GM23248 (cell line): ENCODE data around the gene LGSN. TPM values are rescaled to one million over a fixed set of nuclear protein-coding genes. Genes with fewer than 3 reads are reported as not detected.
"Not testable (repeated sequence)": the region's sequence is repeated elsewhere in the genome, so short reads cannot be mapped to it uniquely, and the experiment has no call there.

ENCODE experiments used
- DNase-seq: peaks from one replicate; pipeline ENCODE4 v3.0.0-alpha.2; 2015
- H2AFZ ChIP-seq: fragments of 200-600 bp; sonication (generic); 2 replicates; pipeline ENCODE4 v1.6.1; 2016; ENCODE audit warnings: antibody characterized with exemption
- H3F3A ChIP-seq: fragments of 200-600 bp; sonication (generic); 2 replicates; pipeline ENCODE4 v1.6.1; 2016; ENCODE audit warnings: mild to moderate bottlenecking, antibody characterized with exemption, mixed run types; ENCODE audit not compliant: insufficient read depth
- H3K27ac ChIP-seq: fragments of 200-600 bp; sonication (generic); 2 replicates; pipeline ENCODE4 v1.5.1; 2016; ENCODE audit warnings: mild to moderate bottlenecking
- H3K27me3 ChIP-seq: fragments of 200-600 bp; sonication (generic); replicated peaks from 2 replicates; pipeline ENCODE4 v1.6.1; 2016; ENCODE audit warnings: mild to moderate bottlenecking; ENCODE audit not compliant: insufficient read depth
- H3K36me3 ChIP-seq: fragments of 200-600 bp; sonication (generic); 2 replicates; pipeline ENCODE4 v1.6.1; 2016; ENCODE audit warnings: low read depth, mild to moderate bottlenecking
- H3K4me1 ChIP-seq: fragments of 200-600 bp; sonication (generic); 2 replicates; pipeline ENCODE4 v1.6.1; 2016; ENCODE audit warnings: mild to moderate bottlenecking; ENCODE audit not compliant: insufficient read depth
- H3K4me2 ChIP-seq: fragments of 200-600 bp; sonication (generic); one replicate; pipeline ENCODE4 v1.6.1; 2016; ENCODE audit warnings: mild to moderate bottlenecking; ENCODE audit not compliant: unreplicated experiment
- H3K4me3 ChIP-seq: fragments of 200-600 bp; sonication (generic); 2 replicates; pipeline ENCODE4 v1.5.1; 2016; ENCODE audit warnings: mild to moderate bottlenecking
- H3K79me2 ChIP-seq: fragments of 200-600 bp; sonication (generic); 2 replicates; pipeline ENCODE4 v1.6.1; 2016; ENCODE audit warnings: mild to moderate bottlenecking; ENCODE audit not compliant: insufficient read depth
- H3K9ac ChIP-seq: fragments of 200-600 bp; sonication (generic); 2 replicates; pipeline ENCODE4 v1.6.1; 2016; ENCODE audit warnings: mild to moderate bottlenecking
- H3K9me2 ChIP-seq: fragments of 200-600 bp; sonication (generic); 2 replicates; pipeline ENCODE4 v1.6.1; 2016; ENCODE audit warnings: mixed run types, mild to moderate bottlenecking, moderate library complexity; ENCODE audit not compliant: insufficient read depth
- H3K9me3 ChIP-seq: fragments of 200-600 bp; sonication (generic); one replicate; pipeline ENCODE4 v1.6.1; 2017; ENCODE audit warnings: low read depth
- H4K20me1 ChIP-seq: fragments of 200-600 bp; sonication (generic); 2 replicates; pipeline ENCODE4 v1.6.0; 2016; ENCODE audit not compliant: insufficient read depth
- EZH2 ChIP-seq: fragments of 200-600 bp; sonication (generic); IDR thresholded peaks from 2 replicates; pipeline ENCODE4 v1.6.1; 2018; ENCODE audit warnings: antibody characterized with exemption, mild to moderate bottlenecking; ENCODE audit not compliant: insufficient read depth, poor library complexity, severe bottlenecking
- EZH2phosphoT487 ChIP-seq: fragments of 200-600 bp; sonication (generic); IDR thresholded peaks from 2 replicates; pipeline ENCODE4 v1.6.1; 2018; ENCODE audit warnings: antibody characterized with exemption, moderate library complexity, mild to moderate bottlenecking, low read depth; ENCODE audit not compliant: insufficient read depth
- WGBS, 2 experiments: methylation state at CpG; one replicate each; pipeline ENCODE4 v1.1.6; 2015 to 2017; ENCODE audit warnings: low lambda C conversion rate in 2 of 2, low coverage in 1 of 2; ENCODE audit errors: missing lambda C conversion rate in 2 of 2; 5-methylcytosine and 5-hydroxymethylcytosine counted together
- in situ Hi-C: fragments of 300-500 bp; cut with MboI; formaldehyde crosslinking; loops from 2 replicates; pipeline ENCODE4 v1.15.0; 2020
- polyA plus RNA-seq: library from polyadenylated mRNA; unstranded; fragments of >200 nt; fragmentation: Nextera tagmentation; extraction: Ambion mirVana; gene quantifications from 2 replicates; pipeline ENCODE4 v1.2.1, GENCODE V29; 2016
- total RNA-seq: library from RNA; depleted of rRNA; stranded (reverse); fragments of >200 nt; shearing (Covaris generic); gene quantifications from 2 replicates; pipeline ENCODE4 v1.2.3, GENCODE V29; 2014

The LGSN gene
- total and polyA plus RNA-seq, 2 experiments from 2014 or later: not detected

GRCh38 chr6:63245909-63246308 lies 73.9 kb downstream of the LGSN start:
- Histone ChIP-seq H3K4me2 (no peak overlapping the region), H3K36me3 (no peaks in the 10 kb centered on the region), H3K9me3 (no peaks in the 10 kb centered on the region), H3K9ac (no peak overlapping the region), H3K79me2 (no peaks in the 10 kb centered on the region), H3K4me1 (no peaks in the 10 kb centered on the region), H4K20me1 (no peaks in the 10 kb centered on the region), H3K27ac (no peak overlapping the region), H3F3A (no peaks in the 10 kb centered on the region), H3K27me3 (no peaks in the 10 kb centered on the region), H3K9me2 (no peaks in the 10 kb centered on the region), H3K4me3 (no peak overlapping the region), H2AFZ (no peak overlapping the region)
- no peak for DNase-seq
- TF ChIP-seq EZH2phosphoT487 (no peak), EZH2 (no peak)
- in situ Hi-C loops: no loop called here
- WGBS, 2 experiments: 18% methylated on average over 1 of the region's 1 CpG

- WGBS, 2 experiments: 0 to 8% methylated on average over 2 of the region's 2 CpGs
- Histone ChIP-seq H3K4me1 (no peaks in the 10 kb centered on the region), H3K4me2 (no peak overlapping the region), H3K36me3 (no peaks in the 10 kb centered on the region), H2AFZ (no peak overlapping the region), H3K9me3 (no peaks in the 10 kb centered on the region), H3K79me2 (no peaks in the 10 kb centered on the region), H4K20me1 (no peaks in the 10 kb centered on the region), H3K27ac (no peak overlapping the region), H3K4me3 (no peak overlapping the region), H3F3A (no peaks in the 10 kb centered on the region), H3K9ac (no peak overlapping the region), H3K27me3 (no peaks in the 10 kb centered on the region), H3K9me2 (no peaks in the 10 kb centered on the region)
- in situ Hi-C loops: no loop called here
- TF ChIP-seq EZH2: no peak
- TF ChIP-seq EZH2phosphoT487: no peak
- no peak for DNase-seq
Observed at GRCh38 chr6:63245420-63245819, 74.4 kb downstream of the LGSN start.

GRCh38 chr6:63236398-63236817 lies 83.4 kb downstream of the LGSN start:
- 0 to 5% methylated on average over 3 of the region's 3 CpGs for WGBS, 2 experiments
- H3K4me3 ChIP-seq: no peak overlapping the region
- no peak overlapping the region for H3K27ac ChIP-seq
- TF ChIP-seq EZH2 (no peak), EZH2phosphoT487 (no peak)
- H3K4me2 ChIP-seq: no peak overlapping the region
- no peaks in the 10 kb centered on the region for H3K79me2 ChIP-seq
- no peaks in the 10 kb centered on the region for H3K27me3 ChIP-seq
- no peaks in the 10 kb centered on the region for H3K36me3 ChIP-seq
- no peaks in the 10 kb centered on the region for H3F3A ChIP-seq
- no peak overlapping the region for H3K9ac ChIP-seq
- no peaks in the 10 kb centered on the region for H4K20me1 ChIP-seq
- H3K9me3 ChIP-seq: no peaks in the 10 kb centered on the region
- H2AFZ ChIP-seq: no peak overlapping the region
- no peaks in the 10 kb centered on the region for H3K4me1 ChIP-seq
- peaks cover 4% of the 10 kb centered on the region; the same call in 1 of the 2 replicates for H3K9me2 ChIP-seq
- no peak for DNase-seq
- in situ Hi-C loops: no loop called here

- 50 to 52% methylated on average over 11 of the region's 12 CpGs for WGBS, 2 experiments
- H3K4me2 ChIP-seq, H3K27me3 ChIP-seq, H4K20me1 ChIP-seq, H3K9me3 ChIP-seq, H3K4me1 ChIP-seq, H3K36me3 ChIP-seq, H3K79me2 ChIP-seq, in situ Hi-C loops, H3K9me2 ChIP-seq, DNase-seq, H3F3A ChIP-seq, H3K9ac ChIP-seq, H3K4me3 ChIP-seq, H3K27ac ChIP-seq, H2AFZ ChIP-seq: not testable (repeated sequence)
Observed at GRCh38 chr6:63230511-63230910, 89.3 kb downstream of the LGSN start.

DNA sequence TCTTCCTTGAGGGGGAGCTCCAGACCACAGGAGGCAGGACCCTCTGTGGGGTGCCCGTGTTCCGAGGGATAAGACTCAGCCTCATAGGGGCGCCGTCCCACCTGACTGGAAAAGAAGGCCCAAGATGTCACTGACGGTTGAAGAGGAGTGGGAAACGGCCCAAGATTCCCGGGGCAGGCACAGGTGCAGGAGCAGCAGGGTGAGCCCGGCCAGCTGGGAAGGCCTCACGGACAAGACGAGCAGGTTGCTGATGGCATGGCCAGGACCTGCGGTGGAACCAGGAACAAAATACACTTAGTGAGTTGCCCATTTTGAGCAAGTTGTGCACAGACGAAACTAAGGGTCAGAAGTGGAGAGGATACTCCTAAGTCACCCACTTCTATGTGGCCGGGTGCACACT lies 89.8 kb downstream of the LGSN start:
- H3K9ac ChIP-seq, H3F3A ChIP-seq, H3K27ac ChIP-seq, H3K79me2 ChIP-seq, in situ Hi-C loops, H3K4me1 ChIP-seq, H3K9me3 ChIP-seq, H4K20me1 ChIP-seq, H3K9me2 ChIP-seq, H2AFZ ChIP-seq, H3K4me3 ChIP-seq, H3K27me3 ChIP-seq, DNase-seq, H3K4me2 ChIP-seq, H3K36me3 ChIP-seq: not testable (repeated sequence)
- 62 to 66% methylated on average over 12 of the region's 13 CpGs for WGBS, 2 experiments

DNA sequence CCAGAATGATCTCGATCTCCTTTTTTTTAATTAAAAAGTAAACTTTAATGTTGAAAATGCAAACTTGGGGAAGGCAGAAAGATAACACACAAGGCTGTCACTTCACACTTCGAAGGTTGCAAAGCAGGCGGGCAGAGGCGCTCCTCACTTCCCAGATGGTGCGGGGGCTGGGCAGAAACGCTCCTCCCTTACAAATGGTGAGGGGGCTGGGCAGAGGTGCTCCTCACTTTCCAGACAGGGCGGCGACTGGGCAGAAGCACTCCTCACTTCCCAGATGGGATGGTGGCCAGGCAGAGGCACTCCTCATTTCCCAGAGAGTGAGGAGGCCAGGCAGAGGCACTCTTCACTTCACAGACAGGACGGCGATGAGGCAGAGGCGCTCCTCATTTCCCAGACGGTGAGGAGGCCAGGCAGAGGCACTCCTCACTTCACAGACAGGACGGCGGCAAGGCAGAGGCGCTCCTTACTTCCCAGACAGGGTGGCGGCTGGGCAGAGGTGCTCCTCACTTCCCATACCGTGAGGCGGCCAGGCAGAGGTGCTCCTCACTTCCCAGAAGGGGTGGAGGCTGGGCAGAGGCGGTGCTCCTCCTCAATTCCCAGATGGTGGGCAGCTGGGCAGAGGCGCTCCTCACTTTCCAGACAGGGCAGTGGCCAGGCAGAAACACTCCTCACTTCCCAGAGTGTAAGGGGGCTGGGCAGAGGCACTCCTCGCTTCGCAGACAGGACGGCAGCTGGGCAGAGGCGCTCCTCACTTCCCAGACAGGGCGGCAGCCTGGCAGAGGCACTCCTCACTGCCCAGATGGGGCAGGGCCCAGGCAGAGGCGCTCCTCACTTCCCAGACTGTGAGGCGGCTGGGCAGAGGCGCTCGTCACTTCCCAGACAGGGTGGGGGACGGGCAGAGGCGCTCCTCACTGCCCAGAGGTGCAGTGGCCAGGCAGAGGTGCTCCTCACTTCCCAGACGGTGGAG lies 91.6 kb downstream of the LGSN start:
- H3K27ac ChIP-seq, H3K4me1 ChIP-seq, H3K36me3 ChIP-seq, H3K9me2 ChIP-seq, H3K4me2 ChIP-seq, H4K20me1 ChIP-seq, H3K9me3 ChIP-seq, H3K9ac ChIP-seq, in situ Hi-C loops, DNase-seq, H3F3A ChIP-seq, H3K27me3 ChIP-seq, H3K4me3 ChIP-seq, H3K79me2 ChIP-seq, H2AFZ ChIP-seq: not testable (repeated sequence)
- 47 to 50% methylated on average over 22 to 24 of the region's 32 CpGs for WGBS, 2 experiments

GRCh38 chr6:63225987-63226386 lies 93.8 kb downstream of the LGSN start:
- H2AFZ ChIP-seq, H3F3A ChIP-seq, H3K4me2 ChIP-seq, H3K9me2 ChIP-seq, H3K79me2 ChIP-seq, DNase-seq, H3K9me3 ChIP-seq, H3K4me1 ChIP-seq, H3K9ac ChIP-seq, H3K27me3 ChIP-seq, in situ Hi-C loops, H3K27ac ChIP-seq, H3K4me3 ChIP-seq, H3K36me3 ChIP-seq, H4K20me1 ChIP-seq: not testable (repeated sequence)
- 19 to 29% methylated on average over 4 of the region's 4 CpGs for WGBS, 2 experiments
